Cerebellar cortex (tissue), 1 donor: Measurements from ENCODE around the gene PRDM16.
"Not testable (repeated sequence)": the region's sequence is repeated elsewhere in the genome, so short reads cannot be mapped to it uniquely, and the experiment has no call there.

ENCODE experiments used
- DNase-seq: peaks from one replicate; pipeline ENCODE4 v3.0.0-alpha.2; 2015; ENCODE audit warnings: low spot score

PRDM16 gene

GRCh38 chr1:3229081-3229725, 160.2 kb downstream of the PRDM16 start:
- DNase-seq: no peak

GRCh38 chr1:3230553-3230952, 161.6 kb downstream of the PRDM16 start:
- no peak for DNase-seq

GRCh38 chr1:3231245-3231644, 162.2 kb downstream of the PRDM16 start:
- DNase-seq: no peak

DNA sequence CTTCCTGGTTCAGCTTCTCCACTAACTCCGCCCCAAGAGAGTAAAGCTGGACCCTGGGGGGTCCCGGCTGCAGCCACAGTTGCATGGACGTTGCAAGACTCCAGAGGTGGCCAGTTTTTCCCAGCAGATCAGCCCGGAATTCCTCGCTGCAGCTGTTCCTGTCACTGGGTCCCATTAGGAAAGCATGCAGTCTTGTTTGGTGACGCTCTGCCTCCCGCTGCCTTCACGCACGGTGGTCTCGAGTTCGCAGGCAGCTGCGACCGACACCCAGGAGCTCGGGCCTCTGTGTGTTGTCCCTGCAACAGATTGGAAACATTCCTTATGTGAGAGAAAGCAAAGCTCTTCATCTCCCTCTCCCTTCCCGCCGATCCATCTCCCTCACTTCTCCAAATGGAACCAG, 162.8 kb downstream of the PRDM16 start:
- DNase-seq: no peak

DNA sequence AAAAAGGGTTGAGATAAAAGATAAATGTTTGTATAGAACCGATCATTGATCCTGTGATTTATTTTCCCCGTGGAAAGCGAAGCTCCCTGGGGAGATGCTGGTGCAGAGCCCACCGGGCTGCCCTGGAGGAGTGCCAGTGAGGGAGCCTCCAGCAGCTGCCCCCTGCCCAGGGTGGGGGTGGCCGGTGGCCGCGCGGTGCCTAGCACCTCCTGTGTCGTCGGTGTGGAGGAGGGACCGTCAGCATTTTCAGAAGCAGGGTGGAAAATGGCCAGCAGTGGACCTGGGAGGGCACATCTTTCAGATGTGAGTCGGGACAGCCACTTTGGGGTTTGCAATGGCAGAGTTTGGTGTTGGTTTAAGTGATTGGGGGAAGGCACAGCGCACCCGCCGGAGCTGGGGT, 164.0 kb downstream of the PRDM16 start:
- no peak for DNase-seq

DNA sequence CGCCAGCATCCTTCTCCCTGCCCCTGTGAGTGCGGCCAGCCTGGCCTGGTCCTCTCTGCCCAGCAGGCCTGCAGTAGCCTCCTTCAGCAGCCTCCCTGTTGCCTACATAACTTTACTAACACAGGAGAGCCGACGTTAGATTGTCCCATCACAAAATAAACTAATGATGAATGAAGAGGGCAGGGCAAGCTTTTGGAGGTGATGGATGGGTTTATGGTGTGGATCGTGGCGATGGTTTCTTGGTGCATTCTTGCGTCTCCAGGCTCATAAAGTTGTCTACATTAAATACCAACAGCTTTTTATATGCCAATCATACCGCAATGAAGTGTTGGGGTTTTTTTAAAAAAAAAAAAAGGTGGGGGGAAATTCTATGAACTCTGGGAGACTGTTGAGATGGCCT, 164.5 kb downstream of the PRDM16 start:
- no peak for DNase-seq

GRCh38 chr1:3234281-3234680, 165.3 kb downstream of the PRDM16 start:
- DNase-seq: no peak

GRCh38 chr1:3234956-3235355, 166.0 kb downstream of the PRDM16 start:
- DNase-seq: no peak

- no peak for DNase-seq
Observed at GRCh38 chr1:3235496-3235895, 166.5 kb downstream of the PRDM16 start.

- DNase-seq: no peak
Observed at GRCh38 chr1:3236361-3236760, 167.4 kb downstream of the PRDM16 start.

DNA sequence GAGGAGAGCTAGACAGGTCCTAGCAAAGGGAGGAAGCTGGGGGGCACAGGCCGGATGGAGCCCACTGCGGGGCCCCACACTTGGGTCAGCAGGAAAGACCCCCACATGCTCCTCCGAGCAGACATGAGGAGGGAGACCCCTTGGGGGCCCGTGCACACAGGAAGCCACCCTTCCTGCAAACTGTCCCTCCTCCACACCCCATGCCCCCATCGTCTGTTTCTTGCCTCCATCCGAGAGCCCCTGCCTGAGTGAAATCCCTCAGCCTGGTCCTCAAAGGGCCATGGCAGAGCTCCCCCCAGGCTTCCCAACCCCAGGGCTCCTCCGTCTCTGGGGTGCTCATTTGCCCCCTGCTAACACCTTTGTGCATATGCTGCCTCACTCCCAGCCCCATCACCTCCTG, 168.0 kb downstream of the PRDM16 start:
- no peak for DNase-seq

- DNase-seq: no peak
Observed at GRCh38 chr1:3237570-3237969, 168.6 kb downstream of the PRDM16 start.

- no peak for DNase-seq
Observed at GRCh38 chr1:3237994-3238702, 169.1 kb downstream of the PRDM16 start.

DNA sequence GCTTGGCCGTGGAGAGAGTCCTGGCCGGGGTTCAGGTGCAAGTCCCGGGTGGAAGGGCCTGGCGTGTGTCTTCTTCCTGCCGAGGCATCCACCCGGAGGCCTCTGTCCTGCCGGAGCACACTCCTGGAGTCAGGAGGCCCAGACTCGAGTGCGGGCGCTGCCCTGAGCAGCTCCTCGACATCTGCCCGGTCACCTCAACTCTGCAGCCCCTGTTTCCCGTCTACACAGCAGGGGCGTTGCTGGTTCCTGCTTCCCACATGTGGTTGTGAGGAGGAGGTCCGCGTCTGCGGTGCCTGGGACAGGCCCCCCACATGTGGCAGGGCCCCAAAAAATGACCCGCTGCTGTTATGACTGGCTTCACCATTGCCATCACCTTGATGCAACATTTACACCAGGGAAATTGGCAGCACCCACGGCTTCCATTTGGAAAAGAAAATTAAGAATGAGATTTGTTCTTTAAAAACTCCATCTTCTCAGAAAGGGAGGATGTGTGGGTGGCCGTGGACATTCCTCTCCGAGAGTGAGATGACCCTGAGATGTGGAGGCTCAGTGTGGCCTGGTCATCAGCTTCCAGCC, 169.8 kb downstream of the PRDM16 start:
- no peak for DNase-seq

DNA sequence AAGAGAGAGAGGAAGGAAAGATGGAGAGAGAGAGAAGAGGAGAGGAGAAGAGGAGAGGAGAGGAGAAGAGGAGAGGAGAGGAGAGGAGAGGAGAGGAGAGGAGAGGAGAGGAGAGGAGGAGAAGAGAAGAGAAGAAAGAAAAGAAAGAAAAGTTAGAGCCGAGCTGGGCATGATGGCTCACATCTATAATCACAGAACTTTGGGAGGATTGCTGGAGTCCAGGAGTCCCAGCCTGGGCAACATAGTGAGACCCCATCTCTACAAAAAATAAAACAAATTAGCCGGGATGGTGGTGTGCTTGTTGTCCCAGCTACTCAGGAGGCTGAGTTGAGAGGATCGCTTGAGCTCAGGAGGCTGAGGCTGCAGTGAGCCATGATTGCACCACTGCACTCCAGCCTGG, 171.0 kb downstream of the PRDM16 start:
- not testable (repeated sequence) for DNase-seq

- no peak for DNase-seq
Observed at GRCh38 chr1:3240524-3241235, 171.7 kb downstream of the PRDM16 start.

DNA sequence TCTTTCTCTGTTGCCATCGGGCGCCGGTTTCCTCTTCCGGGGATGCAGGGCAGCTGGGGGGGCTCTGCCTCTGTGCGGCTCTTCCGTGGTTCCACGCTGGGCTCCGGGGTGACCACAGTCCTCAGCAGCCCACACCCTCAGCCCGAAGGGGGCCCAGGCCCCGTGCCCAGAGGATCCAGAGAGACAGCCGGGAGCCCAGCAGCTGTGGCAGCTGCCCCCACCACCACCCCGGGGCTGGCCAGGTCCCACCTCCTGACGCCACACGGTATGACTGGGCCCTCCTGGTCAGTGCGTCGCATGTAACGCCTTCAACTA, 172.2 kb downstream of the PRDM16 start:
- no peak for DNase-seq

DNA sequence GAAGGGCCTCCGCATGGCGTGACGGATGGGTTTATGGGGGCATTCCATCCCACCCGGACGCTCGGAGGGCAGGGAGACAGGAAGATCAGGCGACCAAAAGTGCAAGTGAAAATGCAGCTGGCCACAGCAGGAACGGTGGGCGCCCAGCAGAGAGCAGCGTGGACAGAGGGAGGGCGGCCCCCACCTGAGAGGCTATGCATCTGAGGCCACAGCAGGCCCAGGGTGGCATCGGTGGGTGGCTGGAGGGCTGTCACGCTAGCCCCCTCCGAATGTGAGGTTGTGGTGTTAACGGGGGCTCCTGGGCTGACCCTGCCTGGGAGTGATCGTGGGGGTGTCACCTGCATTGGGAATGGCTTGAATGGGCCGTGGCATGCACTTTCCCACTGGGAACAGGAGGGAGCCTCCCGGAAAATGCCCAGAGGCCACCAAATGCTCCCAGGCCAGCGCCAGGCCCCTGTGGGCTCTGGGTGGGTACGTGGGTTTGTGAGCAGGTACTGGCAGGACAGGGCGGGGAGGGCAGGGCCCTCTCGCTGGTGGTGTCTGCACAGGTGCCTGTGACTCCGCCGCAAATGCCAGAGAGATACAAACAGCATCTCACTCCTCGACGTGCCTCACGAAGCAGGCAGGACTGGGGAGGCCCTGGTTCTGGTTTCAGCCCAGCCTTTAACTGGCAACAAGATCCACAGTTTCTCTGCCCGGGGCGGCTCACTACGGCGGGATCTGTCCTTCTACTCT, 172.8 kb downstream of the PRDM16 start:
- DNase-seq: no peak

- DNase-seq: no peak
Observed at GRCh38 chr1:3242408-3243260, 173.6 kb downstream of the PRDM16 start.

DNA sequence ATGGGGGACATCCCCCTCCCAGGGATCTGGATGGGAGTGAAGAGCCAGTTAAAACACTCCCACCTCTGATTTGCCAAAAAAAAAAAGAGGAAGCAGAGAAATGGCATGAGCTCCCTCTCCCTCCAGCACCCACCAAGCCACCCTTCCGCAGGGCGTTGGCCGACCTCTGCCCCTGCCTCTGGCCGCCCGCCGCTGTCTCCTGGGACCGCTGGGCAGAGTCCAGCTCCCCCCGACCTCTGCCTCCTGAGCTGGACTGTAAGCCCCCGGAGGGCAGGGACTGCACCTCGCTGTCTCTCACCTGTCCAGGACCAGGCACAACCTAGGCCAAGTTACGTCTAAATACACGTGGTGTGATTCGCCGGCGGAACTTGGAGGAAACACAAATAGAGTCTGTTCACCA, 174.3 kb downstream of the PRDM16 start:
- DNase-seq: no peak
